Natural killer cell (primary cell): ENCODE results near the gene PCBP1. TPM values are rescaled to one million over a fixed set of nuclear protein-coding genes. Genes with fewer than 3 reads are reported as not detected.

Experiments
- total RNA-seq, 4 donors: library from RNA; stranded (reverse); fragments of 120-200 nt in 1 of 4; gene quantifications; one replicate each; pipeline versions ENCODE4 v1.2.3 to v1.2.4, GENCODE V29; 2013 to 2022

PCBP1 gene
- total RNA-seq, 3 donors from 2014 or later (not counting 1 experiment from before 2014, with no cell fraction given), result 329 to 358 (median 352) TPM

Other genes starting within 250 kb of the PCBP1 start
- 10 to 100 TPM; 53.2 to 61.5 (median 58.2) TPM for gene SNRNP27, start 193.5 kb upstream of the PCBP1 start, total RNA-seq
- 100 to 1,000 TPM in 2 of 3 donors, 10 to 100 TPM in 1; 63.0 to 165 (median 112) TPM for gene MXD1, start 172.4 kb upstream of the PCBP1 start, total RNA-seq
- 1 to 10 TPM; 1.4 to 2.7 (median 1.9) TPM for gene ASPRV1, start 125.8 kb upstream of the PCBP1 start, total RNA-seq
- gene C2orf42, start 103.5 kb downstream of the PCBP1 start, total RNA-seq, result 10 to 100 TPM; 22.7 to 31.5 (median 25.7) TPM
- gene TIA1, start 161.2 kb downstream of the PCBP1 start, total RNA-seq, result 100 to 1,000 TPM in 1 of 3 donors, 10 to 100 TPM in 2; 76.9 to 113 (median 93.2) TPM
- gene PCYOX1, start 170.7 kb downstream of the PCBP1 start, total RNA-seq, result 10 to 100 TPM in 2 of 3 donors, 1 to 10 TPM in 1; 9.5 to 15.5 (median 10.9) TPM
- 10 to 100 TPM; 62.5 to 83.3 (median 73.0) TPM for gene SNRPG, start 206.3 kb downstream of the PCBP1 start, total RNA-seq
- 10 to 100 TPM; 32.5 to 38.3 (median 36.6) TPM for gene FAM136A, start 214.6 kb downstream of the PCBP1 start, total RNA-seq